Activated naive CD8-positive, alpha-beta T cell treated with anti-CD3 and anti-CD28 coated beads, Interleukin-2, amount 50 U/mL, for 24 hours (primary cell): ENCODE results near the gene RRAD.
"Not testable (repeated sequence)": the region's sequence is repeated elsewhere in the genome, so short reads cannot be mapped to it uniquely, and the experiment has no call there.

Source experiments
- ATAC-seq: fragments of 150-1000 bp; cut with Tn5 transposase; one replicate; pipeline ENCODE4 v1.10.0; 2021
- DNase-seq: peaks from one replicate; pipeline ENCODE4 v3.0.0; 2021
- H3K27ac Mint-ChIP-seq: one replicate; pipeline ENCODE4 v1.8.0; 2021; ENCODE audit warnings: mild to moderate bottlenecking, mixed read lengths
- H3K27me3 Mint-ChIP-seq: one replicate; pipeline ENCODE4 v1.8.0; 2021; ENCODE audit warnings: mixed read lengths
- H3K36me3 Mint-ChIP-seq: one replicate; pipeline ENCODE4 v1.8.0; 2021; ENCODE audit warnings: low read depth, mixed read lengths
- H3K4me1 Mint-ChIP-seq: one replicate; pipeline ENCODE4 v1.8.0; 2021; ENCODE audit warnings: mixed read lengths
- H3K4me3 Mint-ChIP-seq: one replicate; pipeline ENCODE4 v1.8.0; 2021; ENCODE audit warnings: mild to moderate bottlenecking, moderate library complexity, mixed read lengths
- H3K9me3 Mint-ChIP-seq: one replicate; pipeline ENCODE4 v1.8.0; 2021; ENCODE audit warnings: mixed read lengths

RRAD gene

GRCh38 chr16:66896682-66897081 is 28.7 kb downstream of the RRAD start:
- H3K36me3 Mint-ChIP-seq, H3K27ac Mint-ChIP-seq, ATAC-seq, H3K27me3 Mint-ChIP-seq, H3K4me1 Mint-ChIP-seq, DNase-seq, H3K9me3 Mint-ChIP-seq, H3K4me3 Mint-ChIP-seq: not testable (repeated sequence)

GRCh38 chr16:66895999-66896398 is 29.3 kb downstream of the RRAD start:
- Mint-ChIP-seq H3K4me1 (peaks cover 6% of the 10 kb centered on the region), H3K9me3 (no peaks in the 10 kb centered on the region), H3K36me3 (peaks cover 3% of the 10 kb centered on the region), H3K27me3 (no peaks in the 10 kb centered on the region), H3K4me3 (no peak overlapping the region), H3K27ac (no peak overlapping the region)
- no peak for ATAC-seq
- DNase-seq, result no peak

GRCh38 chr16:66895689-66895979 is 29.7 kb downstream of the RRAD start:
- no peak for ATAC-seq
- peaks cover 3% of the 10 kb centered on the region for H3K36me3 Mint-ChIP-seq
- H3K4me1 Mint-ChIP-seq, result peaks cover 6% of the 10 kb centered on the region
- no peak for DNase-seq
- H3K27me3 Mint-ChIP-seq, result no peaks in the 10 kb centered on the region
- H3K9me3 Mint-ChIP-seq, result no peaks in the 10 kb centered on the region
- H3K27ac Mint-ChIP-seq, result no peak overlapping the region
- H3K4me3 Mint-ChIP-seq, result no peak overlapping the region

- no peak overlapping the region for H3K27ac Mint-ChIP-seq
- no peaks in the 10 kb centered on the region for H3K9me3 Mint-ChIP-seq
Observed at GRCh38 chr16:66894948-66895688, 30.2 kb downstream of the RRAD start.

GRCh38 chr16:66894055-66894454 is 31.3 kb downstream of the RRAD start:
- ATAC-seq (no peak), DNase-seq (no peak)
- H3K4me3 Mint-ChIP-seq, result no peak overlapping the region
- no peak overlapping the region for H3K27ac Mint-ChIP-seq
- no peaks in the 10 kb centered on the region for H3K9me3 Mint-ChIP-seq
- H3K27me3 Mint-ChIP-seq, result no peaks in the 10 kb centered on the region
- peaks cover 8% of the 10 kb centered on the region for H3K36me3 Mint-ChIP-seq
- peaks cover 8% of the 10 kb centered on the region for H3K4me1 Mint-ChIP-seq

More at GRCh38 chr16:66894948-66895688, 30.2 kb downstream of the RRAD start:
- no peak overlapping the region for H3K4me3 Mint-ChIP-seq
- ATAC-seq (peak; percentile 83), DNase-seq (peak; percentile 54)
- H3K27me3 Mint-ChIP-seq, result no peaks in the 10 kb centered on the region
- peaks cover 3% of the 10 kb centered on the region for H3K36me3 Mint-ChIP-seq
- H3K4me1 Mint-ChIP-seq, result peaks cover 6% of the 10 kb centered on the region

GRCh38 chr16:66891797-66892196 is 33.5 kb downstream of the RRAD start:
- Mint-ChIP-seq H3K36me3 (peaks cover 20% of the 10 kb centered on the region), H3K27ac (no peak overlapping the region), H3K4me1 (peaks cover 26% of the 10 kb centered on the region), H3K9me3 (no peaks in the 10 kb centered on the region), H3K4me3 (no peak overlapping the region), H3K27me3 (no peaks in the 10 kb centered on the region)
- DNase-seq (no peak), ATAC-seq (no peak)

GRCh38 chr16:66891360-66891759 is 34.0 kb downstream of the RRAD start:
- Mint-ChIP-seq H3K27me3 (no peaks in the 10 kb centered on the region), H3K27ac (no peak overlapping the region), H3K4me1 (peaks cover 30% of the 10 kb centered on the region), H3K4me3 (no peak overlapping the region), H3K36me3 (peaks cover 24% of the 10 kb centered on the region), H3K9me3 (no peaks in the 10 kb centered on the region)
- DNase-seq, result no peak
- no peak for ATAC-seq

GRCh38 chr16:66890799-66891198 is 34.5 kb downstream of the RRAD start:
- H3K9me3 Mint-ChIP-seq, result no peaks in the 10 kb centered on the region
- peaks cover 29% of the 10 kb centered on the region for H3K36me3 Mint-ChIP-seq
- H3K4me3 Mint-ChIP-seq, result no peak overlapping the region
- ATAC-seq, result no peak
- no peak for DNase-seq
- peaks cover 33% of the 10 kb centered on the region for H3K4me1 Mint-ChIP-seq
- H3K27me3 Mint-ChIP-seq, result no peaks in the 10 kb centered on the region
- H3K27ac Mint-ChIP-seq, result no peak overlapping the region

GRCh38 chr16:66889622-66890021 is 35.7 kb downstream of the RRAD start:
- Mint-ChIP-seq H3K27me3 (no peaks in the 10 kb centered on the region), H3K9me3 (no peaks in the 10 kb centered on the region), H3K27ac (no peak overlapping the region), H3K36me3 (peaks cover 35% of the 10 kb centered on the region), H3K4me3 (no peak overlapping the region), H3K4me1 (peaks cover 42% of the 10 kb centered on the region)
- DNase-seq (no peak), ATAC-seq (no peak)

- H3K4me3 Mint-ChIP-seq, result no peak overlapping the region
- no peaks in the 10 kb centered on the region for H3K27me3 Mint-ChIP-seq
- ATAC-seq, result no peak
- peaks cover 43% of the 10 kb centered on the region for H3K4me1 Mint-ChIP-seq
- H3K9me3 Mint-ChIP-seq, result no peaks in the 10 kb centered on the region
- no peak for DNase-seq
- peaks cover 41% of the 10 kb centered on the region for H3K36me3 Mint-ChIP-seq
- peak overlapping the region; percentile 10 for H3K27ac Mint-ChIP-seq
Observed at GRCh38 chr16:66888647-66889615, 36.4 kb downstream of the RRAD start.

GRCh38 chr16:66886914-66887313 is 38.4 kb downstream of the RRAD start:
- Mint-ChIP-seq H3K4me1 (peaks cover 45% of the 10 kb centered on the region), H3K36me3 (peaks cover 46% of the 10 kb centered on the region), H3K4me3 (no peak overlapping the region), H3K27ac (no peak overlapping the region), H3K27me3 (no peaks in the 10 kb centered on the region), H3K9me3 (no peaks in the 10 kb centered on the region)
- ATAC-seq (no peak), DNase-seq (no peak)

GRCh38 chr16:66886321-66886720 is 39.0 kb downstream of the RRAD start:
- peaks cover 46% of the 10 kb centered on the region for H3K36me3 Mint-ChIP-seq
- no peak for DNase-seq
- no peaks in the 10 kb centered on the region for H3K27me3 Mint-ChIP-seq
- no peak for ATAC-seq
- H3K4me1 Mint-ChIP-seq, result peaks cover 46% of the 10 kb centered on the region
- no peaks in the 10 kb centered on the region for H3K9me3 Mint-ChIP-seq
- H3K4me3 Mint-ChIP-seq, result no peak overlapping the region
- no peak overlapping the region for H3K27ac Mint-ChIP-seq

- H3K27me3 Mint-ChIP-seq, result no peaks in the 10 kb centered on the region
- H3K4me3 Mint-ChIP-seq, result no peak overlapping the region
- no peaks in the 10 kb centered on the region for H3K9me3 Mint-ChIP-seq
- DNase-seq (no peak), ATAC-seq (no peak)
- no peak overlapping the region for H3K27ac Mint-ChIP-seq
- peaks cover 46% of the 10 kb centered on the region for H3K4me1 Mint-ChIP-seq
- peaks cover 46% of the 10 kb centered on the region for H3K36me3 Mint-ChIP-seq
Observed at GRCh38 chr16:66885491-66885890, 39.8 kb downstream of the RRAD start.

- Mint-ChIP-seq H3K27ac (no peak overlapping the region), H3K36me3 (peaks cover 43% of the 10 kb centered on the region), H3K27me3 (no peaks in the 10 kb centered on the region), H3K4me3 (peak overlapping the region; percentile 97), H3K9me3 (no peaks in the 10 kb centered on the region), H3K4me1 (peaks cover 58% of the 10 kb centered on the region)
- DNase-seq, result no peak
- no peak for ATAC-seq
Observed at GRCh38 chr16:66882702-66883101, 42.6 kb downstream of the RRAD start.

- Mint-ChIP-seq H3K27me3 (no peaks in the 10 kb centered on the region), H3K4me3 (peak overlapping the region; percentile 97), H3K27ac (no peak overlapping the region), H3K9me3 (no peaks in the 10 kb centered on the region), H3K4me1 (peaks cover 57% of the 10 kb centered on the region), H3K36me3 (peaks cover 38% of the 10 kb centered on the region)
- ATAC-seq, result no peak
- no peak for DNase-seq
Observed at GRCh38 chr16:66881964-66882508, 43.3 kb downstream of the RRAD start.
